Loucy (cell line): ENCODE results near the gene AKAP1.

Experiments
- H2AFZ ChIP-seq: fragments of 200-600 bp; sonication (generic); 2 replicates; pipeline ENCODE4 v1.6.0; 2016; ENCODE audit warnings: antibody characterized with exemption, mild to moderate bottlenecking, low read length, moderate library complexity
- H3F3A ChIP-seq: fragments of 200-600 bp; 2 replicates; pipeline ENCODE4 v1.6.0; 2016; ENCODE audit warnings: antibody characterized with exemption, low read depth, mild to moderate bottlenecking
- H3K27me3 ChIP-seq: fragments of 200-600 bp; sonication (generic); 2 replicates; pipeline ENCODE4 v1.6.1; 2014; ENCODE audit warnings: low read length, mild to moderate bottlenecking; ENCODE audit not compliant: insufficient read depth, poor library complexity, severe bottlenecking
- H3K36me3 ChIP-seq: fragments of 200-600 bp; sonication (generic); 2 replicates; pipeline ENCODE4 v1.6.1; 2016; ENCODE audit warnings: low read length; ENCODE audit not compliant: insufficient read depth
- H3K4me1 ChIP-seq: fragments of 200-600 bp; sonication (generic); 2 replicates; pipeline ENCODE4 v1.5.1; 2014; ENCODE audit warnings: low read length, mild to moderate bottlenecking; ENCODE audit not compliant: insufficient read depth, poor library complexity, severe bottlenecking
- H3K4me2 ChIP-seq: fragments of 200-600 bp; sonication (generic); 2 replicates; pipeline ENCODE4 v1.6.0; 2014; ENCODE audit warnings: antibody characterized with exemption, low read length, low read depth, mild to moderate bottlenecking; ENCODE audit not compliant: poor library complexity, severe bottlenecking
- H3K4me3 ChIP-seq: fragments of 200-600 bp; sonication (generic); 2 replicates; pipeline ENCODE4 v1.5.1; 2014; ENCODE audit warnings: low read length, mild to moderate bottlenecking, mixed read lengths; ENCODE audit not compliant: poor library complexity, severe bottlenecking
- H3K79me2 ChIP-seq: fragments of 200-600 bp; sonication (generic); 2 replicates; pipeline ENCODE4 v1.6.1; 2014; ENCODE audit warnings: low read length; ENCODE audit not compliant: insufficient read depth
- H3K9ac ChIP-seq: fragments of 200-600 bp; sonication (generic); 2 replicates; pipeline ENCODE4 v1.6.0; 2014; ENCODE audit warnings: mild to moderate bottlenecking, low read depth, low read length, moderate library complexity; ENCODE audit not compliant: poor library complexity, severe bottlenecking
- H3K9me2 ChIP-seq: fragments of 200-600 bp; sonication (generic); replicated peaks from 2 replicates; pipeline ENCODE4 v1.6.1; 2016; ENCODE audit warnings: low read depth, low read length, mixed read lengths
- H3K9me3 ChIP-seq: fragments of 200-600 bp; sonication (generic); 2 replicates; pipeline ENCODE4 v1.6.1; 2014; ENCODE audit warnings: mild to moderate bottlenecking, antibody characterized with exemption, low read length, low read depth; ENCODE audit not compliant: insufficient read depth
- H4K20me1 ChIP-seq: fragments of 200-600 bp; sonication (generic); 2 replicates; pipeline ENCODE4 v1.6.0; 2014; ENCODE audit warnings: antibody characterized with exemption, low read length, mild to moderate bottlenecking; ENCODE audit not compliant: insufficient read depth, poor library complexity, severe bottlenecking
- EZH2phosphoT487 ChIP-seq: fragments of 200-600 bp; IDR thresholded peaks from 2 replicates; pipeline ENCODE4 v1.6.1; 2018; ENCODE audit warnings: antibody characterized with exemption, mild to moderate bottlenecking, moderate library complexity, borderline replicate concordance
- TF ChIP-seq, protein P1 (sequence below): fragments of 200-600 bp; sonication (generic); conservative IDR thresholded peaks from 2 replicates; pipeline ENCODE4 v1.5.1; 2014; ENCODE audit warnings: mild to moderate bottlenecking, antibody characterized with exemption, low read length

Gene AKAP1

DNA sequence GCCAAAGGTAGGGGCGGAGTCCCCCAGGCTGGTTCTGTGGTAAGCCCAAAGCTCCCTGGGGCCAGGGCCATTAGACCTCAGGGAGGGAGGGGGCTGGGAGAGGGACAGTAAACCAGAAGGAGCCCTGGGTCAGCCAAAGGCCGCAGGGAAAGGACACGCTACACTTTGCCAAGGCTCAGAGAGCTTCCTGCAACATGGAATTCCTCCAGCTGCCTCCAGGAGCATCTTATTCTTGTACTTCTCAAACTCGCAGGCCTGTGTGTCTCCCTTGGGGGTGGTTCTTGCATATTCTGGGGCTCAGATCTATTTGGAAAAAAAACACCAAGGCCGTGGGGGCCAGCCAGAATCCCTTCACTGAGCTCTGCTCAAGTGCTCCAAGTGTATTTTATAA is 25.1 kb downstream of the AKAP1 start:
- Histone ChIP-seq H3K36me3 (peaks cover 66% of the 10 kb centered on the region; the same call in 1 of the 2 replicates), H3K9ac (no peak overlapping the region), H3K9me2 (no peaks in the 10 kb centered on the region), H3K4me2 (no peak overlapping the region), H3K9me3 (no peaks in the 10 kb centered on the region), H4K20me1 (no peaks in the 10 kb centered on the region), H3F3A (no peaks in the 10 kb centered on the region), H3K4me3 (no peak overlapping the region), H3K4me1 (no peaks in the 10 kb centered on the region), H3K79me2 (peaks cover 8% of the 10 kb centered on the region; the same call in 1 of the 2 replicates), H2AFZ (no peak overlapping the region), H3K27me3 (no peaks in the 10 kb centered on the region)
- no peak for TF ChIP-seq EZH2phosphoT487

DNA sequence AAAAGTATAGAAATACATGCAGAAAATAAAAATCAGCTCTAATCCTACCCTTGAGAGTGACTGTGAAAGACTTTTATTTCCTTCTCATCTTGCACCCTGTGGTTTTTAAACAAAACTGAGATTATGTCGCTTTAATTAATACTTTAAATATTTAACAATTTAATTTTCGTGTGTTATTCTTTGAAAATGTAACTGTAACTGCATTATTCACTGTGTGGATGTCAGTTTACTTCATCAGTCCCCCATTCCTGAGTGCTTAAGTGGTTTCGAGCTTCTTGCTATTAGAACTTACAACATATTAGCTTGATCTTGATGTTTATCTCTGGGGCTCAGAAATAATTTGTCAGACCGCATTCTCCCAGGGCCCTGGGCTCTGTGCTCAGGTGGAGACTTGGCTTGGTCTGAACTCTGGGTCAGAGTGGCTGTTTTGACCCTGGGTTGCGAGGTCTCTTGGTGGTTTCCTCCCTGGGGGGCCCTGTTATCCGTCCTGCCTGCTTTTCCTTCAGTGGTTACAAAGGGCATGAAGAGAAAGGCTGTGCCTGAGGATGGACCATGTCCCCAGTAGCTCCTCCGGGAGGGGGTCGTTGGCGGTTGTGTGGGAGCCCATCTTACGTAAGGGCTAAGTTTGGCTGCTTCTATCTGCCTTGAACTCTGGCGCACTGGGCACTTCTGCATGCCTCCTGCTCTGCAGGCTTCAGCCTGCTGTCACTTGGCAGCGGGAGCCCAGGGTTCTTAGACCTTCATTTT is 25.7 kb downstream of the AKAP1 start:
- Histone ChIP-seq H3K36me3 (peaks cover 69% of the 10 kb centered on the region; the same call in 1 of the 2 replicates), H3K9me2 (no peaks in the 10 kb centered on the region), H3K4me1 (no peaks in the 10 kb centered on the region), H3K79me2 (peaks cover 5% of the 10 kb centered on the region; the same call in 1 of the 2 replicates), H3K4me3 (no peak overlapping the region), H4K20me1 (no peaks in the 10 kb centered on the region), H2AFZ (no peak overlapping the region), H3F3A (no peaks in the 10 kb centered on the region), H3K4me2 (no peak overlapping the region), H3K9me3 (no peaks in the 10 kb centered on the region), H3K9ac (no peak overlapping the region), H3K27me3 (no peaks in the 10 kb centered on the region)
- TF ChIP-seq, protein P1, sequence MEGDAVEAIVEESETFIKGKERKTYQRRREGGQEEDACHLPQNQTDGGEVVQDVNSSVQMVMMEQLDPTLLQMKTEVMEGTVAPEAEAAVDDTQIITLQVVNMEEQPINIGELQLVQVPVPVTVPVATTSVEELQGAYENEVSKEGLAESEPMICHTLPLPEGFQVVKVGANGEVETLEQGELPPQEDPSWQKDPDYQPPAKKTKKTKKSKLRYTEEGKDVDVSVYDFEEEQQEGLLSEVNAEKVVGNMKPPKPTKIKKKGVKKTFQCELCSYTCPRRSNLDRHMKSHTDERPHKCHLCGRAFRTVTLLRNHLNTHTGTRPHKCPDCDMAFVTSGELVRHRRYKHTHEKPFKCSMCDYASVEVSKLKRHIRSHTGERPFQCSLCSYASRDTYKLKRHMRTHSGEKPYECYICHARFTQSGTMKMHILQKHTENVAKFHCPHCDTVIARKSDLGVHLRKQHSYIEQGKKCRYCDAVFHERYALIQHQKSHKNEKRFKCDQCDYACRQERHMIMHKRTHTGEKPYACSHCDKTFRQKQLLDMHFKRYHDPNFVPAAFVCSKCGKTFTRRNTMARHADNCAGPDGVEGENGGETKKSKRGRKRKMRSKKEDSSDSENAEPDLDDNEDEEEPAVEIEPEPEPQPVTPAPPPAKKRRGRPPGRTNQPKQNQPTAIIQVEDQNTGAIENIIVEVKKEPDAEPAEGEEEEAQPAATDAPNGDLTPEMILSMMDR: no peak
- TF ChIP-seq EZH2phosphoT487: no peak

DNA sequence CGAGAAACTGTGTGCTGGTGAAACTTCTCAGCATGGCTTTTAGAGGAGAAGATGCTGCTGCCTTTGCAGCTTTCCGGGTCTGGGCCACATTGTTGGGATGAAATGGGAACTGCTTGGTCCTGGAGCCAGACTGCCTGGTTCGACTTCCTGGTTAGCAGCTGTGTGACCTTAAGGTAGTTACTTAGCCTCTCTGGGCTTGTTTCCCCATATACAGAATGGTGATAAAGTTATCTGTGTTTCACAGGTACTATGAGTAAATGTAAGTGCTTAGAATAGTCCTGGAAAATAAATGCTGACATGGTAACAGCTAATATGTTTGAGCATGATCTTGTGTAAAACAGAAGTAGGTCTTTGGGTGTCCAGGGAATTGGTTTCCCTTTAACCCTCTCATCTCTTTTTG is 26.3 kb downstream of the AKAP1 start:
- Histone ChIP-seq H2AFZ (no peak overlapping the region), H3K4me2 (no peak overlapping the region), H3K4me3 (no peak overlapping the region), H3K79me2 (peaks cover 5% of the 10 kb centered on the region; the same call in 1 of the 2 replicates), H3K27me3 (no peaks in the 10 kb centered on the region), H3K4me1 (no peaks in the 10 kb centered on the region), H3K9ac (no peak overlapping the region), H3K9me2 (no peaks in the 10 kb centered on the region), H3F3A (no peaks in the 10 kb centered on the region), H4K20me1 (no peaks in the 10 kb centered on the region), H3K36me3 (peaks cover 71% of the 10 kb centered on the region; the same call in 1 of the 2 replicates), H3K9me3 (no peaks in the 10 kb centered on the region)
- TF ChIP-seq EZH2phosphoT487: no peak
- TF ChIP-seq, protein P1: no peak

DNA sequence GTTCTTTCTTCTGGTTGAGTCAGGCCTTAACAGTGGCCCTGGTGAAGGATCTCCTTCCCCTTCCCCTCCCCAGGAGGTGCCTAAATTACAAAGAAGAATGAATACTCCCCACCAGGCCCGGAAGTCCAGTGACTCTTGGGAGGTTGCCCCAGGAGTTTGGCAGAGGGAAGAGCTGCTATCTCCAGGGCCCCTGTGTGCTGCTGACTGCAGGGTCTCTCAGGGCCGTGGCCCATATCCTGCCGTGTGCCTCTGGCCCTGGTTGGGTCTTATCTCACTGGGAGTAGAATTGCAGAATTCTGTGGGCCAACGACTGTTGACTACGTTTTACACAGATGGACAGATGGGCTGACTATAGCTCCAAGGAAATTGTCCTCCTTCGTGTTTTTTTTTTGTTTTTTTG is 28.0 kb downstream of the AKAP1 start:
- Histone ChIP-seq H3K4me1 (no peaks in the 10 kb centered on the region), H3F3A (no peaks in the 10 kb centered on the region), H3K9ac (no peak overlapping the region), H3K4me2 (no peak overlapping the region), H3K9me3 (no peaks in the 10 kb centered on the region), H3K9me2 (no peaks in the 10 kb centered on the region), H2AFZ (no peak overlapping the region), H4K20me1 (no peaks in the 10 kb centered on the region), H3K4me3 (no peak overlapping the region), H3K36me3 (peaks cover 81% of the 10 kb centered on the region; the same call in 1 of the 2 replicates), H3K27me3 (no peaks in the 10 kb centered on the region), H3K79me2 (peaks cover 5% of the 10 kb centered on the region; the same call in 1 of the 2 replicates)
- no peak for TF ChIP-seq EZH2phosphoT487
- TF ChIP-seq, protein P1: no peak
